Stimulated activated CD4-positive, alpha-beta T cell treated with anti-CD3 and anti-CD28 coated beads, Interleukin-2, amount 100 ng/mL, for 48 hours (primary cell): ENCODE data around the gene KIF6.

Source experiments
- DNase-seq, 2 donors: peaks; one replicate each; pipeline ENCODE4 v3.0.0-alpha.2; 2020

The KIF6 gene

GRCh38 chr6:39367700-39368099 is 357.5 kb downstream of the KIF6 start:
- no peak for DNase-seq

GRCh38 chr6:39366931-39367618 is 358.1 kb downstream of the KIF6 start:
- DNase-seq = no peak

GRCh38 chr6:39365281-39366074 is 359.7 kb downstream of the KIF6 start:
- DNase-seq = no peak

GRCh38 chr6:39363280-39363679 is 361.9 kb downstream of the KIF6 start:
- DNase-seq = no peak

- no peak for DNase-seq
Measured at GRCh38 chr6:39362487-39362865, 362.7 kb downstream of the KIF6 start.

GRCh38 chr6:39361657-39362486 is 363.3 kb downstream of the KIF6 start:
- DNase-seq = peak; percentile 44 to 45

GRCh38 chr6:39360378-39360777 is 364.8 kb downstream of the KIF6 start:
- no peak for DNase-seq

- no peak for DNase-seq
Measured at GRCh38 chr6:39357998-39358686, 367.1 kb downstream of the KIF6 start.

GRCh38 chr6:39353698-39354315 is 371.4 kb downstream of the KIF6 start:
- DNase-seq = no peak

- no peak for DNase-seq
Measured at GRCh38 chr6:39350723-39351505, 374.3 kb downstream of the KIF6 start.

GRCh38 chr6:39348740-39349139 is 376.5 kb downstream of the KIF6 start:
- DNase-seq = no peak

GRCh38 chr6:39347906-39348585 is 377.2 kb downstream of the KIF6 start:
- peak; percentile 59 to 67 for DNase-seq

GRCh38 chr6:39347206-39347605 is 378.0 kb downstream of the KIF6 start:
- no peak for DNase-seq

- no peak for DNase-seq
Measured at GRCh38 chr6:39344821-39345280, 380.4 kb downstream of the KIF6 start.

GRCh38 chr6:39343396-39343870 is 381.8 kb downstream of the KIF6 start:
- no peak for DNase-seq

GRCh38 chr6:39342692-39343395 is 382.4 kb downstream of the KIF6 start:
- no peak for DNase-seq

- DNase-seq = no peak
Measured at GRCh38 chr6:39341937-39342336, 383.3 kb downstream of the KIF6 start.

- no peak for DNase-seq
Measured at GRCh38 chr6:39341352-39341751, 383.9 kb downstream of the KIF6 start.

- DNase-seq = no peak
Measured at GRCh38 chr6:39339868-39340550, 385.2 kb downstream of the KIF6 start.
